ENCODE data around the gene RIPOR3. TPM values are rescaled to one million over a fixed set of nuclear protein-coding genes. Genes with fewer than 3 reads are reported as not detected.

Gene RIPOR3
- total RNA-seq, 2 donors from 2014 or later = 4.5 to 8.4 TPM

- Histone ChIP-seq H3K9me3 (no peaks in the 10 kb centered on the region), H3K27ac (no peak overlapping the region), H3K36me3 (no peaks in the 10 kb centered on the region), H3K27me3 (replicated peaks; ENCODE audit: insufficient read depth) (peaks cover 5% of the 10 kb centered on the region), H3K4me1 (ENCODE audit: control insufficient read depth in 1 of 2, low read depth in 2 of 2) (peaks cover 5% of the 10 kb centered on the region in 2 donors), H3K4me3 (no peak overlapping the region)
- ATAC-seq (ENCODE audit: insufficient number of reproducible peaks, low FRiP score, low read depth) (no peak), DNase-seq (ENCODE audit: low spot score) (no peak)
- TF ChIP-seq CTCF (IDR thresholded peaks at IDR 0.05) = no peak
These were observed 4.5 kb downstream of the RIPOR3 start for GRCh38 chr20:50686821-50687220.

GRCh38 chr20:50683570-50683969, 7.8 kb downstream of the RIPOR3 start:
- no peak overlapping the region for H3K4me3 ChIP-seq
- H3K36me3 ChIP-seq = no peaks in the 10 kb centered on the region
- no peaks in the 10 kb centered on the region for H3K9me3 ChIP-seq

GRCh38 chr20:50682947-50683530, 8.3 kb downstream of the RIPOR3 start:
- Histone ChIP-seq H3K27ac (no peak overlapping the region), H3K36me3 (no peaks in the 10 kb centered on the region), H3K27me3 (replicated peaks; ENCODE audit: insufficient read depth) (no peaks in the 10 kb centered on the region), H3K9me3 (no peaks in the 10 kb centered on the region), H3K4me3 (no peak overlapping the region), H3K4me1 (ENCODE audit: control insufficient read depth in 1 of 2, low read depth in 2 of 2) (no peaks in the 10 kb centered on the region)
- no peak for ATAC-seq (ENCODE audit: insufficient number of reproducible peaks, low FRiP score, low read depth)
- TF ChIP-seq CTCF (IDR thresholded peaks at IDR 0.05) = no peak
- no peak for DNase-seq (ENCODE audit: low spot score)

More at GRCh38 chr20:50683570-50683969, 7.8 kb downstream of the RIPOR3 start:
- no peak overlapping the region for H3K27ac ChIP-seq
- no peaks in the 10 kb centered on the region for H3K27me3 ChIP-seq (replicated peaks; ENCODE audit: insufficient read depth)
- no peak for ATAC-seq (ENCODE audit: insufficient number of reproducible peaks, low FRiP score, low read depth)
- DNase-seq (ENCODE audit: low spot score) = no peak
- H3K4me1 ChIP-seq (ENCODE audit: control insufficient read depth in 1 of 2, low read depth in 2 of 2) = no peaks in the 10 kb centered on the region
- TF ChIP-seq CTCF (IDR thresholded peaks at IDR 0.05) = no peak

- H3K27me3 ChIP-seq (replicated peaks; ENCODE audit: insufficient read depth) = no peaks in the 10 kb centered on the region
- no peaks in the 10 kb centered on the region for H3K36me3 ChIP-seq
- ATAC-seq (ENCODE audit: insufficient number of reproducible peaks, low FRiP score, low read depth) (no peak), DNase-seq (ENCODE audit: low spot score) (no peak)
- H3K4me3 ChIP-seq = no peak overlapping the region
- no peak overlapping the region for H3K27ac ChIP-seq
- no peaks in the 10 kb centered on the region for H3K9me3 ChIP-seq
- TF ChIP-seq CTCF (IDR thresholded peaks at IDR 0.05) = no peak
- H3K4me1 ChIP-seq (ENCODE audit: control insufficient read depth in 1 of 2, low read depth in 2 of 2) = no peaks in the 10 kb centered on the region
These were observed 9.3 kb downstream of the RIPOR3 start for GRCh38 chr20:50682065-50682464.

GRCh38 chr20:50681359-50682064, 9.8 kb downstream of the RIPOR3 start:
- Histone ChIP-seq H3K4me3 (no peak overlapping the region), H3K27me3 (replicated peaks; ENCODE audit: insufficient read depth) (no peaks in the 10 kb centered on the region), H3K4me1 (ENCODE audit: control insufficient read depth in 1 of 2, low read depth in 2 of 2) (no peaks in the 10 kb centered on the region), H3K9me3 (no peaks in the 10 kb centered on the region), H3K27ac (no peak overlapping the region), H3K36me3 (no peaks in the 10 kb centered on the region)
- ATAC-seq (ENCODE audit: insufficient number of reproducible peaks, low FRiP score, low read depth) (no peak), DNase-seq (ENCODE audit: low spot score) (no peak)
- no peak for TF ChIP-seq CTCF (IDR thresholded peaks at IDR 0.05)
